ENCODE results near the gene KCNIP3.

Gene KCNIP3

DNA sequence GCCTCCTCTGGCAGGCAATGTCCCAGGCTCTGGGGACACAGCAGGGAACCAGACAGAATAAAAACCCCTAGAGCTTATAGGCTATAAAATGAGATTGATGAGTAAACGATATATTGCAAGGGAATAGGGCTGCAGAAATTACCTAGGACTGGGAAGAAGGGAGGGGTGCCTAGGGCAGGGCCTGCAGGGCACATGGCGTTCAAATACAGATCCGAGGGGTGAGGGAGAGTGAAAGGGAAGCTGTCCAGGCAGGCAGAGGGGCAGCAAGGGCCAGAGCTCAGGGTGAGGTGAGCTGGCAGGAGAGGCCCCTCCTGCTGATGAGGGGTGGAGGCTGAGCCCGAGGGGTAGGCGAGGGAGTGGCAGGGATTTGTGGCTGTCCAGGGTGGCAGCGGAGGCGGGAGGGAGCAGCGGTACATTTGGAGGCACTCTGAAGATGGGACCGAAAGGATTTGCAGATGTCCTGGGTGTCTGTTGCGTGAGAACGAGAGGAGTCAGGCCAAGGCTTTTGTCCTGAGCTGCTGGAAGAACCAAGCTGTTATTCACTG lies 33.7 kb downstream of the KCNIP3 start:
- no peak for DNase-seq

DNA sequence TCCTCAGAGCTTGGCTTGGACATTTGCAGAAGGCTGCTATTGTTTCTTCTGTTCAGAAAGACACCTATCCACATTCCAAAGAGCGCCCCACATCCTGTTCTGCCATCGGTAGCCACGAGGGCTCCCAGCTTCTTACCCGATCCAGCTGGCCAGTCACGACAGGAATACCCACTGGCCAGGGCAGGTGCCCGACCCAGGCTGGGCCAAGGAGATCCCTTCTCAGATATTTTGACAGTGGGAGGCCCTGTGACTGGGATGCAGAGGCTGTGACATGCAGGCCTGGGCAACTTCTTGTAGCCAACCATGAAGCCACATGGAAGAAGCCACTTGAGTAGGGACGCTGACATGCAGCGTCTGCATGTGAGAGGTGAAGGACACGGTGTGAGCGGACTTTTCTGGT lies 34.5 kb downstream of the KCNIP3 start:
- DNase-seq: no peak

DNA sequence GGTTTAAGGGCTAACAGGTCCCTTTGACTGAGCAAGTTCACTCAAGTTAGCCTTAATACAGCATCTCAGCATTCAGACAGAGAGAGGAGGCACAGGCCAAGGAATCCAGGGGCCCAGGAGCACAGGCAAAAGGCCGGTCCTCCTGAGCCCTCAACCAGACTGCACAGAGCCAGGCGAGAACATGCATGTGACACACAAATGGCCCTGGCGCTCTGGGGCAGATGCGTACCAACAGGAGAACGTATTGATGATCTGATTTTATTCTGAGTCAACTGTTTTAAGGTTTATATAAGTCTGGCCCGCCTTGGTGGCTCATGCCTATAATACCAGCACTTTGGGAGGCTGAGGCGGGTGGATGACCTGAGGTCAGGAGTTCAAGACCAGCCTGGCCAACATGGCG lies 34.9 kb downstream of the KCNIP3 start:
- DNase-seq: no peak

DNA sequence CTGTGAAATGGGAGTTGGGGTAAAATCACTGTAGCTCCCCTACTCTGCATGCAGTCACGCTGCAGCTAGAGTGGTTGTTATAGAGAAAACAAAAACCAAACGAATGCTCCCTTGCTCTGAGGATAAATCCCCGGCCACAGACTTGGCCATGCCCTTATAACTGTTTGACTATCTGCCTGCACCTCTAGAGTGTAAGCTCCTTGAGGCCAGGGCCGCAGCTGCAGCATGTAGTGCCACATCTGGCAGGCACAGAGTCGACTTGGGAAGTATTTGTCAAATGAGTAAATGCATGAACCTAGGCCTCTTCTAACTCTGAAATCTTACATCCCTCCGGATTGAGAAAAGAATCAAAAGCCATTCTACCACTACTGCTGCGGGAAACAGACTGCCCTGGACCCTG lies 35.9 kb downstream of the KCNIP3 start:
- no peak for DNase-seq

DNA sequence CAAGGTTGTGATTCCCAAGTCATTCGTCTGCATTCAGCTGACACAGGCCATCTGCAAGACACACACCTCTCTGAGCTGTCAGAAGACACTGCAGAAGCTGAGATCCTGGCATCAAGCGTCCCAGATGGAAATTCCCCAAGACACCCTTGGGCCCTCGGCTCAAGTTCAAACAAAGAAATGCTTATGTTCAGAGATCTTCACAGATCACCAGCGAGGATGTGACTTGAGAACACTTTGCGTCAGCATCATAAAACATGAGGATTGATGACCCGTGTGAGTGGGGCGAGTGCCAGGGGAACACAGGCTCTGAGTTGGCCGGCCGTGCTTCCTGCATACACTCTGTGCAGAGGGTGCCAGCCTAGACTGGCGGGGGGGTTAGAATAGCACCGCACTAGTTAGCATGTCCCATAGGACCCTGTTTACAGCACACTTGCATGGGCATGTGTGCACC lies 36.8 kb downstream of the KCNIP3 start:
- DNase-seq: peak; percentile 82

GRCh38 chr2:95334916-95335641 lies 37.9 kb downstream of the KCNIP3 start:
- DNase-seq: no peak

- DNase-seq: no peak
These were observed 39.3 kb downstream of the KCNIP3 start for GRCh38 chr2:95336406-95336805.

DNA sequence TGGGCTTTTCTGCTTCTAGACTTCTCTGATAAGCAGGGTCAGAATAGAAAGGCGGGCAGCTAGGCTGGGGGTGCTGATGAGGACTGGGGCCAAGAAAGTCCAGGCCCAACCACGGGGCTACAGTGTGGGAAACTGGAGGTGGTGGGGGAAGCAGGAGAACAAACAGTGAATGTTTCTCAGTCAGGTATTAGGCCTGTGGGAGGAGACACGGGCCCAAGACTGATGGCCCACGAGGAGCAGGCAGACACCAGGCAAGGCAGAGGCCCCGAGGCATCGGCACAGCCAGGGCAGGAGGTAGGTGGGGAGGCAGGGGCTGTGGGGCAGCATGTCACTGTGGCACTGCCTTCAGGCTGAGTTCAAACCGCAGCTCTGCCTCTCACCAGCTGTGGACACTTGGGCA lies 40.7 kb downstream of the KCNIP3 start:
- no peak for DNase-seq

GRCh38 chr2:95342556-95343320 lies 45.6 kb downstream of the KCNIP3 start:
- DNase-seq: no peak

GRCh38 chr2:95343429-95344214 lies 46.5 kb downstream of the KCNIP3 start:
- no peak for DNase-seq

DNA sequence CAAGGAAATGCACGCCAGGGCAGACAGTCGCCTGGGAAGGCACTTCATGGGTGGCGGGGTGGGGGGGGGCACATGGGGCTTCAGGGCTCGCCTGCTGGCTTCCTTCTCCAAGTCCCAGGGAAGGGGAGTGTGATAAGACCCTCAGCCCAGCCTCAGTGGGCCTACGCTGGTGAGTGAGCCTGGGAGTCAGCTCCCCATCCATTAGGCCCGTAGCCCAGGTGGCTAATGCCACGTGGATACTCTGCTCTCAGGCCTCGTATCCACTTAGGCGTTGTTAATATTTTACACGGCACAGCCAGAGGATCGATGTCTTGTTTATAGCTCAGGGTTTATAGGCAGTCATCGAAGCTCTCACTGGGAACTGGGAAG lies 47.1 kb downstream of the KCNIP3 start:
- DNase-seq: no peak

GRCh38 chr2:95344656-95345055 lies 47.5 kb downstream of the KCNIP3 start:
- DNase-seq: no peak

DNA sequence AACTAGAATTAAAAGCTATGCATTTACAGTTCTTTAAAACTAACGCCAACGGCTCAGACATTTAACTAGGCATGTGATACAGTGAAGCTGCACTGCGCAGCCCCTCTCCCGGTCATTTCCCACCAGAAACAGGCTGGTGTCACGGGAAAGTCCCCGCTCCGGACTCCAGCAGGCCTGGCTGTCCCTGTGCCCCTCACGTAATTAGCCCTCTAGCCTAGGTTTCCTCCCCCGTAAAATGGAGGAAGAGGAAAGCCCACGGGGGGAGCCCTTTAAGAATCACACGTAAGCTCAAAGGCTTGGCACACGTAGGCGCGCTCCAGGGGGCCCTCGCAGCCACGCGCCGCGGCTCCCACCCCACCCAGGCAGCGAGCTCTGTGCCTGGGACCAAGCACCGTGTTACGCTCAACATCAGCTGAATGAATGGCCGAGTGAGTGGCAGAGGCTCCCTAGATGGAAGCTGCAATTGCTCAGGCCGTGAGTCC lies 48.0 kb downstream of the KCNIP3 start:
- no peak for DNase-seq

DNA sequence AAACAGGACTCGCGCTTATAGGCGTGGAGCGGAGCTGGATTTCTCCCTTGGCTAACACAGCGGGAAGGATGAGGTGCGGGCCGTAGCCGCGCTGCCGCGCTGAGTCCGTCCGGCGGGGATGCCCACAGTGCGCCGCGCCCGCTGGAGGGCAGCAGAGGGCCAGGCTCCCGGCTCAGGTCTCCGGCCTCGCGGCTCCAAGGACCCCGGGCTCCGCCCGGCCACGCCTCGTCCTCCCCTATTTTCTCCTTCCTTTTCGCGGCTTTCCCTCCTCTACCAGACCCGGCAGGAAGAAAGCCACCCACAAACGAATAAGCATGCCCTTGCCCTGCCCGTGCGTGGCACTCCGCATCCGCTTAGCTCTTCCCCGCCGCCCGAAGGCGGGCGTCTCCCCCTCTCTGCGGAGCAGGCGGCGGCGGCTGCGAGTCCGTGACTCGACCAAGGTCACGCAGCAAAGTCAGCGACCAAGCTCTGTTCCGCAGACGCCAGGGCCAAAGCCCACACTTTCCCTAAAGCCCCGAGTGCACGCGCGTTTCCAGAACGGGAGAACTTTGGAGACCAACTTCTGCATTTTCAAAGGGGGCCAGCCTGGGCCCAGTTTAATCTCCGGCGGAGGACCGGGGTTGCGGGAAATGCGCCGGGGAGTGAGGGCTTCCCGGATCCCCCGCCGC lies 48.5 kb downstream of the KCNIP3 start:
- DNase-seq: peak; percentile 65

- DNase-seq: no peak
These were observed 49.1 kb downstream of the KCNIP3 start for GRCh38 chr2:95346231-95346737.

- DNase-seq: no peak
These were observed 49.9 kb downstream of the KCNIP3 start for GRCh38 chr2:95346738-95347671.

DNA sequence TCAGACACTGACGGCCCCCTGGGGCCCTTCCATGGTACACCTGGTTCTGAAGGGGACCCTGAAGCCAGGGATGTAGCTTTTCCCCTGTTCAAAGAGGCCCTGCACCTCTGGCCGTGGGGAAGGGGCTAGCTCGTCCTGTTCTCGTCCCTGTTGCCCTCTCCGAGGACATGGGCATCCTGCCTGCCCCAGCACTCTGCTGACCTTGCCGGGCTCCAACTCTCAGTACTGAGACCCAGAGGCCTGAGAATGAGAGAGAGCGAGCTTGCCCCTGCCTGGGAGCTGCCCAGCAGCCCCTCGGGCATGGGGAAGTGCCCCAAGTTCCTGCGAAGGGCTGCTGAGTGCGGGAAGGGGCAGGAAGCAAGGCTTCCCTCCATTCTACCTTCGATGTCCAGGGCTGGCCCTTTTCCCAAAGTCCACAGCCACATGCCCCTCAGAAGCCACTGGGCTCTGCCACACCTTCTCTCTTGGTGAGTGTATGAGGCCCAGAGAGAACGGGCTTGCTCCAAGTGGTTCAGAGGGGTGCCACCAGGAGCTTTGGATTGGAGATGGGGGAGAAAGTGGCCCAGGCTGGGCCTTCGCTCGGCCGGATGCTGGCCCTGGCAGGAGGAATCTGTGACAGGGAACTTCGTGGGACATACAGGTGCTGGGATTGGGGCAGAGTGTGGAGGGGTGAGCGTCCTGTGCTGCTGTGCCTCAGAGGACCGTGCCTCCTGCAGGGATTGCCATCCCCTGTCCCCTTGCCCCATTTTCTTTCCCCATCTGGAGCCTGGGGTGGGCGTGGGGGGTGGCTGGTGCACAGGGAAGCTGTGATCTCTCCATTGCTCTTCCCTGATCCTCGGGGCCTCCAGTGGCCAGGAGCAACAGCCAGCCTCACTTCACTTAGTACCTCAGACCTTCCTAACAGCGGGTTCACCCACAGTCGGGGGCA lies 50.8 kb downstream of the KCNIP3 start:
- no peak for DNase-seq

DNA sequence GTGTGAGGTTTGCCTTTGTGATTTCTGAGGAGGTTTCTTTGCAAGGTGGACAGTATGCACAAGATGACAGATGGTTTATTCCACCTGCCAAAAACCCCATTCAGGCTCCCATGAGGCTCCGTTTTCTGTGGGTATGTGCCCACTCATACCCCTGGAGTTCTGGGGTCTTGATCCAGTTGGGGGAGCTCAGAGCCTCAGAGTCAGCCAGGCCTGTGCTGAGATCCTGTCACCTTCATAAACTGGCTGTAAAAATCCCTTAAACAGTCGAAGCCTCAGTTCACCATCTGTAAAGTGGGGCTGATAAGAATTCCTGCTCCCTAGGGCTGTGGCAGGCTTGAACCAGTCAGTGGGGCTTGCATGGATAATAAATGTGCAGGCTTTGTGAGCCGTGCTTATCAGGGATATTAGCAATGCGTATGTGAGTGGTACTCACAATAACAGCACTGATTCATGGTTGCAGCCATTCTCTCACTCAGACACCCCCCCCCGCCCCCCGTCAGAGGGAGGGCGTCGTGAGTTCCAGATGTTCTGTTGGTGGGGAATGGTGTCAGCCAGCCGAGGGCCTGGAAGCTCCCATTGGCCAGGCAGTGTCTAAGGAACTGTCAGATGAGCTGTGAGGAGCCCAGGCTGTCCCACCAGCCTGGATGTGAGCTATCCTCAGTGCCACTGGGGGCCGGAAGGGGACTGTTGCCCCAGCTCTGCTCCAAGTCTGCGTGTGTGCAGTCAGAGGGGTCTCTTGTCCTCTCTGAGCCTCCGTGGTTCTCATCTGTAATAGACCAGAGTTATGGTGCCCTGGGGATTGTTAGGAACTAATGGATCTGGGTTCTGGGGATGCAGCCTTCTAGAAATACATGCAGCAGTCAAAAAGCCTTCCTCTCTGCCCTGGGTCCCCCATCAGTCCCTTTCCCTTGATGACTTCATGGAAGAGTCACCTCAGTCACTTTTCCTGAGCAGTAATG lies 51.7 kb downstream of the KCNIP3 start:
- DNase-seq: no peak

Measured in DMS79 treated with DMSO at 0.1 percent for 48 hours (cell line).